ENCODE results near the gene SORCS3. TPM values are rescaled to one million over a fixed set of nuclear protein-coding genes. Genes with fewer than 3 reads are reported as not detected.

The SORCS3 gene
- total RNA-seq, 6 experiments from 2014 or later, result not detected

- H3K27ac ChIP-seq, result no peak overlapping the region
- no peaks in the 10 kb centered on the region for H3K9me3 ChIP-seq
- no peak for TF ChIP-seq POLR2A (IDR thresholded peaks at IDR 0.05)
- TF ChIP-seq CTCF (IDR thresholded peaks at IDR 0.05), result no peak
- DNase-seq (no peak), ATAC-seq (no peak)
- H3K27me3 ChIP-seq, result no peaks in the 10 kb centered on the region
- no peaks in the 10 kb centered on the region for H3K4me1 ChIP-seq
- WGBS (ENCODE audit: insufficient coverage, low coverage, low lambda C conversion rate, missing lambda C conversion rate), result 66% methylated on average over 4 of the region's 4 CpGs
- intact Hi-C loops (cut with DNase I), result no loop called here
- H3K36me3 ChIP-seq, result no peaks in the 10 kb centered on the region
- H3K4me3 ChIP-seq, result no peak overlapping the region
These were observed 24.1 kb downstream of the SORCS3 start for GRCh38 chr10:104665174-104665573.

- ATAC-seq (no peak), DNase-seq (no peak)
- no peak for TF ChIP-seq CTCF (IDR thresholded peaks at IDR 0.05)
- no peak for TF ChIP-seq POLR2A (IDR thresholded peaks at IDR 0.05)
- Histone ChIP-seq H3K4me1 (no peaks in the 10 kb centered on the region), H3K36me3 (no peaks in the 10 kb centered on the region), H3K27ac (no peak overlapping the region), H3K4me3 (no peak overlapping the region), H3K27me3 (no peaks in the 10 kb centered on the region), H3K9me3 (no peaks in the 10 kb centered on the region)
- intact Hi-C loops (cut with DNase I), result no loop called here
- whole genome bisulfite sequencing (ENCODE audit: insufficient coverage, low coverage, low lambda C conversion rate, missing lambda C conversion rate), result 62% methylated on average over 5 of the region's 5 CpGs
These were observed 25.0 kb downstream of the SORCS3 start for GRCh38 chr10:104666106-104666505.

- DNase-seq, result no peak
- Histone ChIP-seq H3K4me1 (no peaks in the 10 kb centered on the region), H3K27ac (no peak overlapping the region), H3K27me3 (no peaks in the 10 kb centered on the region), H3K4me3 (no peak overlapping the region), H3K9me3 (no peaks in the 10 kb centered on the region), H3K36me3 (no peaks in the 10 kb centered on the region)
- no peak for ATAC-seq
- TF ChIP-seq CTCF (IDR thresholded peaks at IDR 0.05) (no peak), POLR2A (IDR thresholded peaks at IDR 0.05) (no peak)
- intact Hi-C loops (cut with DNase I), result no loop called here
- 56% methylated on average over 1 of the region's 1 CpG for WGBS (ENCODE audit: insufficient coverage, low coverage, low lambda C conversion rate, missing lambda C conversion rate)
These were observed 35.8 kb downstream of the SORCS3 start for GRCh38 chr10:104676874-104677273.

GRCh38 chr10:104678658-104679057, 37.6 kb downstream of the SORCS3 start:
- no peaks in the 10 kb centered on the region for H3K9me3 ChIP-seq
- no peaks in the 10 kb centered on the region for H3K4me1 ChIP-seq
- TF ChIP-seq CTCF (IDR thresholded peaks at IDR 0.05), result no peak
- no peak for TF ChIP-seq POLR2A (IDR thresholded peaks at IDR 0.05)
- H3K36me3 ChIP-seq, result no peaks in the 10 kb centered on the region
- no peak overlapping the region for H3K4me3 ChIP-seq
- DNase-seq, result no peak
- H3K27me3 ChIP-seq, result no peaks in the 10 kb centered on the region
- ATAC-seq, result no peak
- intact Hi-C loops (cut with DNase I), result no loop called here
- H3K27ac ChIP-seq, result no peak overlapping the region

Data from right lobe of liver (tissue), 6 donors.